ENCODE results near the gene SPN. TPM values are rescaled to one million over a fixed set of nuclear protein-coding genes. Genes with fewer than 3 reads are reported as not detected.

SPN gene
- total RNA-seq, 1 donor from 2014 or later: 0.63 TPM

DNA sequence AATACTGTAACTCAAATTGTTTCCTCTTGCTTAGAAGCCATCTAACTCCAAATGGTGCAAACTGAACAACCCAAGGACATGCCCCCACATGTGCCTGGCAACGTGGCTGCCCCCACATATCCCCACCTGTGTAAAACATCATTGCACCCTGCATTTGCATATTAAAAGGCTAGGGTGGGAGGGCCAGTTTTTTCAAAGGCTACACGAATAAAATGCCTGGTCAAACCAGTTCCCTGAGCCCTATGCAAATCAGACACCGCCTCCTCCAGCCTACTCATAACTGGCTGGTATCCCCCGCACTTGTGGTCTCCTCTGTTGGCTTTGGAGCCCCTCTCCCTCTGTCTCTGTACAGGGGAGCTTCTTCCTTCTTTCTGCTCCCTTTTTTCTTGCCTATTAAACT lies 56.0 kb downstream of the SPN start:
- DNase-seq (ENCODE audit: low spot score in 2 of 2, unreplicated experiment in 2 of 2): no peak
- TF ChIP-seq CTCF (IDR thresholded peaks at IDR 0.05; ENCODE audit: unreplicated experiment): no peak
- Mint-ChIP-seq H3K27me3 (ENCODE audit: low read depth) (no peaks in the 10 kb centered on the region), H3K4me3 (no peak overlapping the region), H3K27ac (peak overlapping the region; percentile 78), H3K4me1 (peaks cover 28% of the 10 kb centered on the region), H3K36me3 (peaks cover 1% of the 10 kb centered on the region), H3K9me3 (peaks cover 2% of the 10 kb centered on the region)

Other genes with a start within 250 kb of the SPN start
- 7.0 to 7.8 TPM (median 7.4 TPM) in 3 replicates for gene BOLA2, start 208.9 kb upstream of the SPN start, total RNA-seq
- 33.5 to 45.5 TPM (median 43.0 TPM) in 3 replicates for gene SLX1B, start 208.7 kb upstream of the SPN start, total RNA-seq
- gene SULT1A4, start 203.3 kb upstream of the SPN start, total RNA-seq: 2.0 to 3.2 TPM (median 2.6 TPM) in 3 replicates
- gene NPIPB12, start 156.8 kb upstream of the SPN start, total RNA-seq: 97.9 to 109 TPM (median 105 TPM) in 3 replicates
- gene QPRT, start 15.9 kb downstream of the SPN start, total RNA-seq: 326 to 330 TPM (median 328 TPM) in 3 replicates
- gene C16orf54, start 82.7 kb downstream of the SPN start, total RNA-seq: not detected in 3 replicates
- gene ZG16, start 115.0 kb downstream of the SPN start, total RNA-seq: 0.11 to 0.20 TPM (median 0.20 TPM) in 3 replicates
- 72.6 to 78.3 TPM (median 76.9 TPM) in 3 replicates for gene KIF22, start 127.5 kb downstream of the SPN start, total RNA-seq
- 345 to 360 TPM (median 349 TPM) in 3 replicates for gene MAZ, start 143.3 kb downstream of the SPN start, total RNA-seq
- 24.6 to 25.5 TPM (median 24.7 TPM) in 3 replicates for gene PRRT2, start 148.9 kb downstream of the SPN start, total RNA-seq
- gene PAGR1, start 152.9 kb downstream of the SPN start, total RNA-seq: 42.3 to 43.8 TPM (median 43.2 TPM) in 3 replicates
- gene MVP, start 157.2 kb downstream of the SPN start, total RNA-seq: 13.1 to 14.4 TPM (median 13.1 TPM) in 3 replicates
- gene CDIPT, start 200.0 kb downstream of the SPN start, total RNA-seq: 49.7 to 51.7 TPM (median 49.7 TPM) in 3 replicates
- gene SEZ6L2, start 236.3 kb downstream of the SPN start, total RNA-seq: 28.8 to 30.4 TPM (median 29.1 TPM) in 3 replicates
- 13.6 to 14.6 TPM (median 14.2 TPM) in 3 replicates for gene ASPHD1, start 237.2 kb downstream of the SPN start, total RNA-seq